HFFc6 (cell line): ENCODE data around the gene COL23A1. TPM values are rescaled to one million over a fixed set of nuclear protein-coding genes. Genes with fewer than 3 reads are reported as not detected.

Experiments used
- DNase-seq: peaks from one replicate; pipeline ENCODE4 v3.0.0-alpha.2; 2018
- H3K27ac Mint-ChIP-seq: 2 replicates; pipeline ENCODE4 v1.8.0; 2020; ENCODE audit warnings: mild to moderate bottlenecking, mixed read lengths
- H3K27me3 Mint-ChIP-seq: 2 replicates; pipeline ENCODE4 v1.8.0; 2021; ENCODE audit warnings: mild to moderate bottlenecking, moderate library complexity, mixed read lengths; ENCODE audit not compliant: insufficient read depth
- H3K36me3 Mint-ChIP-seq: 2 replicates; pipeline ENCODE4 v1.8.0; 2021; ENCODE audit warnings: low read depth, mixed read lengths
- H3K4me1 Mint-ChIP-seq: 2 replicates; pipeline ENCODE4 v1.8.0; 2020; ENCODE audit warnings: low read depth, mixed read lengths
- H3K4me3 Mint-ChIP-seq: 2 replicates; pipeline ENCODE4 v1.8.0; 2020; ENCODE audit warnings: mild to moderate bottlenecking, moderate library complexity, mixed read lengths
- H3K9me3 Mint-ChIP-seq: 2 replicates; pipeline ENCODE4 v1.8.0; 2020; ENCODE audit warnings: mild to moderate bottlenecking, mixed read lengths
- total RNA-seq, 6 experiments: library from RNA; stranded (reverse); fragmentation: NEBNext Ultra II Directional; extraction: Animal tissue kit (Norgen Biotek cat#: 25700); gene quantifications; 2 replicates in 1 of 6; 3 replicates in 5 of 6; pipeline ENCODE4 v1.2.3, GENCODE V29; 2021
- TF ChIP-seq, protein P1 (sequence below): fragments of 200-600 bp; sonication (generic); IDR thresholded peaks from 2 replicates; pipeline ENCODE4 v1.5.0; 2021; ENCODE audit warnings: antibody characterized with exemption, mild to moderate bottlenecking

COL23A1 gene
- total RNA-seq, 6 experiments from 2014 or later = not detected

- peaks cover 26% of the 10 kb centered on the region for H3K9me3 Mint-ChIP-seq
- H3K4me3 Mint-ChIP-seq = no peak overlapping the region
- DNase-seq = no peak
- no peaks in the 10 kb centered on the region for H3K4me1 Mint-ChIP-seq
- TF ChIP-seq, protein P1, sequence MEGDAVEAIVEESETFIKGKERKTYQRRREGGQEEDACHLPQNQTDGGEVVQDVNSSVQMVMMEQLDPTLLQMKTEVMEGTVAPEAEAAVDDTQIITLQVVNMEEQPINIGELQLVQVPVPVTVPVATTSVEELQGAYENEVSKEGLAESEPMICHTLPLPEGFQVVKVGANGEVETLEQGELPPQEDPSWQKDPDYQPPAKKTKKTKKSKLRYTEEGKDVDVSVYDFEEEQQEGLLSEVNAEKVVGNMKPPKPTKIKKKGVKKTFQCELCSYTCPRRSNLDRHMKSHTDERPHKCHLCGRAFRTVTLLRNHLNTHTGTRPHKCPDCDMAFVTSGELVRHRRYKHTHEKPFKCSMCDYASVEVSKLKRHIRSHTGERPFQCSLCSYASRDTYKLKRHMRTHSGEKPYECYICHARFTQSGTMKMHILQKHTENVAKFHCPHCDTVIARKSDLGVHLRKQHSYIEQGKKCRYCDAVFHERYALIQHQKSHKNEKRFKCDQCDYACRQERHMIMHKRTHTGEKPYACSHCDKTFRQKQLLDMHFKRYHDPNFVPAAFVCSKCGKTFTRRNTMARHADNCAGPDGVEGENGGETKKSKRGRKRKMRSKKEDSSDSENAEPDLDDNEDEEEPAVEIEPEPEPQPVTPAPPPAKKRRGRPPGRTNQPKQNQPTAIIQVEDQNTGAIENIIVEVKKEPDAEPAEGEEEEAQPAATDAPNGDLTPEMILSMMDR = no peak
- H3K27ac Mint-ChIP-seq = no peak overlapping the region
- H3K27me3 Mint-ChIP-seq = peaks cover 3% of the 10 kb centered on the region
- H3K36me3 Mint-ChIP-seq = no peaks in the 10 kb centered on the region
Observed at GRCh38 chr5:178542455-178542854, 47.7 kb downstream of the COL23A1 start.

GRCh38 chr5:178540526-178540925 is 49.7 kb downstream of the COL23A1 start:
- peaks cover 23% of the 10 kb centered on the region for H3K9me3 Mint-ChIP-seq
- no peaks in the 10 kb centered on the region for H3K4me1 Mint-ChIP-seq
- H3K27me3 Mint-ChIP-seq = no peaks in the 10 kb centered on the region; the same call in none of the 2 replicates
- no peaks in the 10 kb centered on the region for H3K36me3 Mint-ChIP-seq
- no peak overlapping the region for H3K27ac Mint-ChIP-seq
- TF ChIP-seq, protein P1 = no peak
- no peak for DNase-seq
- H3K4me3 Mint-ChIP-seq = no peak overlapping the region

DNA sequence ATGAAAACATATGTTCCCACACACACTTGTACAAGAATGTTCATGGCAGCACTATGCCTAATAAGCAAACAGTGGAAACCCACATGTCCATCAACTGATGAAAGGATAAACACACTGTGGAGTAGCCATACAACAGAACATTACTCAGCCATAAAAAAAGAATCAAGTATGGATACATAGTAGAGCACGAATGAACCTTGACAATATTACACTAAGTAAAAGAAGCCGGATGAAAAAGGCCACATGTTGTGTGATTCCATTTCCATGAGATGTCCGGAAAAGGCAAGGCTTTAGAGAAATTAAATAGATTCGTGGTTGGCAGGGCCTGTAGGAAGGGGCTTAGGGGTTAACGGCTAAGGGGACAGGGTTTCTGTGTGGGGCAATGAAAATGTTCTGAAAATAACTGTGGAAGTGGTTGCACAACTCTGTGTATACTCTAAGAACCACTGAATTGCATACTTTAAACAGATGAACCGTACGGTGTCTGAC is 51.4 kb downstream of the COL23A1 start:
- TF ChIP-seq, protein P1 = no peak
- Mint-ChIP-seq H3K4me3 (no peak overlapping the region), H3K4me1 (no peaks in the 10 kb centered on the region), H3K36me3 (no peaks in the 10 kb centered on the region), H3K27me3 (no peaks in the 10 kb centered on the region; the same call in none of the 2 replicates), H3K9me3 (peaks cover 26% of the 10 kb centered on the region), H3K27ac (no peak overlapping the region)
- DNase-seq = no peak

GRCh38 chr5:178537467-178538371 is 52.5 kb downstream of the COL23A1 start:
- Mint-ChIP-seq H3K4me3 (no peak overlapping the region), H3K9me3 (peaks cover 26% of the 10 kb centered on the region), H3K27ac (no peak overlapping the region), H3K4me1 (no peaks in the 10 kb centered on the region), H3K36me3 (no peaks in the 10 kb centered on the region), H3K27me3 (no peaks in the 10 kb centered on the region; the same call in none of the 2 replicates)
- no peak for DNase-seq
- TF ChIP-seq, protein P1 = no peak

DNA sequence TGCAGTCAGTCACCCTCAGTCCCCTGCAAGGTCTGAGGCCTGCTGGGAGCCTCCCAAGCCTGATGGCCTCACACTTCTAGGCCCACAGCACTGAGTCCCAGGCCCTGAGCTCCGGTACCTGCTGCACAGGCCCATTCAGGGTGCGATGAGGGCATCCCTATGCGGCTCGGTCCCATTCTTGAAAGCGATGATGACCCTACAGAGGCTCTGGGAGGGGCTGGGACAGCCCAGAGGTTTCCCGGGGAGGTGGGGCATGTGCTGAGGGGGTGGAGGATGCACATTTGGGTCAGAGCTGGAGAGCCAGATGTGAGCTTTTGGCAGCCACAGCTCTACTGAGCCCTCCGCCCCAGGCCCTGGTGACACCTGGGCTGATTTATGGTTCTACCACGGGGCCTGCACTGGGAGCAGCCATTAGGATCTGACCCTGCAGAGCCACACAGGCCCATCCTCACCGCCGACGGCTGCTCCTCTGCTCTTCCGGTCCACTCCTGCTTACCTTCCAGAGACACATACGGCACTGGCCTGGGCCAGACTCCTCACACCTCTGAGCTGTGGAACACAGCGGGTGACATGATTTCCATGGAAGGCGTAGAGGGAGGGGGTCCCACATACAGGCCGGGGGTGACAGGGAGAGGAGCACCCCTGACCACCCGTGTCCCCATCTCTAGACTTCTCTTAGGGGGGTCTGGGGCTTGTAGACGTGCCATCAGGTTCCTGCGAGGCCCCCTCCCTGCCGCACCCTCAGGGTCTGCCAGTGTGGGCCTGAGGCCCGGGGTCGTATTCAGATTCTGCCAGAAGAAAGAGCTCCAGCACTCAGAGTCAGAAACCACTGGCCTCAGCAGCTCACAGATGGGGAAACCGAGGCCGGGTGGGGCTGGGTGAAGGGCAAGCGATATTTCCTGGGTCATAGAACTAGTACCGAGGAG is 53.4 kb downstream of the COL23A1 start:
- H3K27me3 Mint-ChIP-seq = no peaks in the 10 kb centered on the region; the same call in none of the 2 replicates
- H3K4me1 Mint-ChIP-seq = no peaks in the 10 kb centered on the region
- TF ChIP-seq, protein P1 = no peak
- no peaks in the 10 kb centered on the region for H3K36me3 Mint-ChIP-seq
- DNase-seq = no peak
- H3K9me3 Mint-ChIP-seq = peaks cover 29% of the 10 kb centered on the region
- H3K27ac Mint-ChIP-seq = no peak overlapping the region
- H3K4me3 Mint-ChIP-seq = no peak overlapping the region
